HG02970 (cell line): ENCODE results near the gene TAF1D.
"Not testable (repeated sequence)": the region's sequence is repeated elsewhere in the genome, so short reads cannot be mapped to it uniquely, and the experiment has no call there.

ENCODE experiments used
- ATAC-seq: cut with Tn5 transposase; IDR thresholded peaks from one replicate; pipeline ENCODE4 v1.9.1; 2021; ENCODE audit warnings: mild to moderate bottlenecking, moderate library complexity, moderate number of reproducible peaks; ENCODE audit not compliant: unreplicated experiment, low FRiP score

The TAF1D gene, protein sequence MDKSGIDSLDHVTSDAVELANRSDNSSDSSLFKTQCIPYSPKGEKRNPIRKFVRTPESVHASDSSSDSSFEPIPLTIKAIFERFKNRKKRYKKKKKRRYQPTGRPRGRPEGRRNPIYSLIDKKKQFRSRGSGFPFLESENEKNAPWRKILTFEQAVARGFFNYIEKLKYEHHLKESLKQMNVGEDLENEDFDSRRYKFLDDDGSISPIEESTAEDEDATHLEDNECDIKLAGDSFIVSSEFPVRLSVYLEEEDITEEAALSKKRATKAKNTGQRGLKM

DNA sequence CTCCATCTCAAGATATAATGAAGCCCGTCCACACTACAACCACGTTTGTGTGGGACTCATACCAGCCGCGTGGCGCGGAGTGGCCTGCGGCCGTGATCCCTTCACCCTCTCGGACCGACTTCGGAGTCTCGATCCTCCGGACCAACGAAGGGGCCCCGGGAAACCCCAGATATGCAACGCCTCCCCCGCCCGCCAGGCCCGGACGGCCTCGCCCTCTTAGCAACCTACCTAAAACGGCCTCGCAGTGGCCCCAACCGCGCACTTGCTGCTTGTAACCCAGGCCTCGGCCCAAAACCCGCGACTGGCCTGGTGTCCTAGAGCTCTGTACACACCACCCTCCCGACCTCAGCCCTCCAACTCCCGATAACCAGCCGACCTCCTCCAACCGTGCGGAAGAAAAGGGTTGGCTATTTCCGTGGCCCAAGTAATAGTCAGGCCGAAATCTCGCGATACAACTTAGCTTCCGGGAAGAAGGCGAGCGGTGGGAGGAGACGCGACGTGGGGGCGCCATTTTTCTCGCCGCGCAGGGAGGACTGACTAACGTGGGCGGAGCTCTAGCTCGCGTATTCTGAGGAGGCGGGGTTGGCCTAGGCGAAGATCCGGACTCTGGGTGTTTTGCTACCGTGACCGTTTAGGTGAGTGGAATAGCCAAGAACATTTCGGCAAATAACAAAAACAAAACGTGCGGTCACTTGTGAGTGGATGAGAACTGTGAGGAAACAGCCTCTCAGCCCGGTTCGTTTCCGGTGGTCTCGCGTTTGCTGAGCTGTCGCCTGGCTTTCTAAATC, at the start of gene TAF1D, which contains the start of gene C11orf54:
Gene TAF1D (minus strand): TSS at position 402 of the 788 bp plus-strand sequence. CDS start 2,191 bp downstream, outside the sequence.
Gene C11orf54 (plus strand): TSS at position 579 of the 788 bp plus-strand sequence. CDS start 5,722 bp downstream, outside the sequence.
- ATAC-seq: peak; percentile 96

GRCh38 chr11:93784935-93785360, 43.7 kb upstream of the TAF1D start:
- peak; percentile 32 for ATAC-seq

- ATAC-seq: peak; percentile 93
These were observed 43.0 kb upstream of the TAF1D start, which contains the start of gene MED17 for GRCh38 chr11:93784145-93784934. TSS of gene MED17 (plus strand) at chr11:93784282. CDS start at chr11:93784514, 232 bp downstream.

- peak; percentile 24 for ATAC-seq
These were observed 42.5 kb upstream of the TAF1D start for GRCh38 chr11:93783765-93784144.

DNA sequence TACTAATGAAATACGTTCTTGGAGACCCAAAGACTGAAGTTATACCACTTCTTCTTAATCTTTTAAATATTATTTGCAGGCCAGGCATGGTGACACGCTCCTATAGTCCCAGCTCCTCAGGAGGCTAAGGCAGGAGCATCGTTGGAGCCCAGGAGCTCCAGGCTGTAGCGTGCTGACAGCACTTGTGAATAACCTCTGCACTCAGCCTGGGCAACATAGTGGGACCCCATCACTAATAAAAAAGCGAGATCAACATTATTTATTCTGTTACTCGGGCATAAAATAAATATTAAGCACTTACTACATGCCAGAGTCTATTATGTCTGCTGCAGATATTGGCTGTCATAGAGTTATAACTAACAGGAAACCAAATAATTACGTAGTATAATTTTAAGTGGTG, 42.1 kb upstream of the TAF1D start:
- ATAC-seq: no peak

DNA sequence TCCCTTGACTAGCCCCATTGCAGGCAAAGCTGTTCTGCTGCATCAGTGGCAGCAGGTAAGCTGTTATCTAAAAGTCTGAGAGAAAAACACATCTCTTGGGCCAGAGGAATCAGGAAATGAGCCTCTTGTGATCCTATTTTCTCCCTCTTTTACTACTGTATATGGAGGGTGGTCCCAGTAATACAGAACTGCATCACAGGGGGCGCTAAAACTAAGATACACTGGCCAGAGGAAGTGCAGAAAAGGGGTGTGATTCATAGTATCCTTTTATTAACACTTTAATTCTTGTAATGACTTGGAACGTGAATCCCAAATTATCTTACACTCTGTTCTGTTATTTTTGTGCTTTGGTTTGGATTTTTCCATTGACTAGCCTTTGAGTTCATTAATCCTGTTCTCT, 34.0 kb upstream of the TAF1D start:
- no peak for ATAC-seq

DNA sequence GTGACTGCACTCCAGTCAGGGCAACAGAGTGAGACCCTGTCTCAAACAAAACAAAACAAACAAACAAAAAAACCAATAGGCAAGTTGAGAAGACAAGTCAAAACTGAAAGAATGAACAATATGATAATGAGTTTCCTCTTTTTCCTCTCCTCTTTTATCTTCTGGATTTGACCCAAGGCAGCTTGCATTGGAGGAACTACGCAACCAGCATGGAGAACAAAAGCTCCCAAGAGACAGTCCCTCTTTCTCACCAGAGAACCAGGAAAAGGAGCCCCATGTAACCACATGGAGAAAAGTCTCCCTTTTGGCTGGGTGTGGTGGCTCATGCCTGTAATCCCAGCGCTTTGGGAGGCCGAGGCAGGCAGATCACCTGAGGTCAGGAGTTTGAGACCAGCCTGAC, 33.3 kb upstream of the TAF1D start:
- not testable (repeated sequence) for ATAC-seq

GRCh38 chr11:93773601-93774200, 32.4 kb upstream of the TAF1D start:
- ATAC-seq: no peak

DNA sequence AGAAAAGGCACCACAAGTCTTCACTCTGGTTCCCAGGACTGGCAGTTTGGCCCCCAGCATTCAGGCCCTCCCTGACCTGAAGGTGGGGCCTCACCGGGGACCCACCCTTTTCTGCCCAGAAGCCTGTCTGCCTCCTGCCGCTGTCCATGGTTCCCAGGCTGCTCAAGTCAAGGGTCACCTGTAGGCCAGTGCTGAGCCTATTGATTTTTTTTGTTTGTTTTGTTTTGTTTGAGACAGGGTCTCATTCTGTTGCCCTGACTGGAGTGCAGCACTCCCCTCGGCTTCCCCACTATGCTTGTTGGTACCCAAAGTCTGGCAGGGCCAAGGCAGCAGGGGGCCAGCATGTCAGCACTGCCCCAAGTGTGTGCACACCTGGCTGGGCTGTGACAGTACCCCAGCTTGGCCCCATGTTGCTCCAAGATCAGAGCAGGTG, 31.8 kb upstream of the TAF1D start:
- ATAC-seq: no peak

DNA sequence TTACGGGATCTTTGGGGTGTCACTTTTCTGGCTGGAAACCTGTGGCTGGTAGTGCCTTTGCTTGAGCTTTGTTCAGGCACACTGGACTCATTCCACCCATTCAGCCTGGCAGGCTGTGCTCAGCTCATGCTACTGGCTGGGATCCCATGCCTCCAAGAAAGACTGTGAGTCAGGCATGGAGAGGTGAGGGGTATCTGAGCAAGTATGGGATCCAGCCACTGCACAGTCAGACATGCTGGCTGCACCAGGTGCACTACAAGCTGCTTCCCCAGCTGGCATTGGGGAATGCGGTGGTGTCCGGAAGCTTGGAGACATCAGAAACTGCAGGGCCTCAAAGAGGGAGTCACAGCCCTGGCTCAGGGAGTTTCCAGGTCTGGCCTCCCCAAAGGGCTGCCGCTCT, 30.8 kb upstream of the TAF1D start:
- no peak for ATAC-seq

DNA sequence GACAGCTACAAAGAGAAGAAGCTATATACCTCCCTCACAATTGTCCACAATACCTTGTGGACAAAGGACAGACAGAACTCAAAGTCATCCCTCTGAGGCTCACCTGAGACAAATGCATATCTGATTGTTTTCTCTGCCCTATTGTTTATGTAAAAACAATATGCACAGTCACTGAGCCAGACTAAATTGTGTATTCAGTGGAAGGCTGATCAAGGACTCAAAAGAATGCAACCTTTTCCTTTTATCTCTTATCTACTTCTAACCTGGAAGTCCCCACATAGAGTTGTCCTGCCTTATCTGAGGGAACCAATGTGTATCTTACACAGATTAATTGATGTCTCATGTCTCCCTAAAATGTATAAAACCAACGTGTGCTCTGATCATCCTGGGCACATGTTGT, 28.9 kb upstream of the TAF1D start:
- no peak for ATAC-seq

- ATAC-seq: no peak
These were observed 25.7 kb upstream of the TAF1D start for GRCh38 chr11:93767018-93767417.

GRCh38 chr11:93766504-93766903, 25.2 kb upstream of the TAF1D start:
- ATAC-seq: no peak

DNA sequence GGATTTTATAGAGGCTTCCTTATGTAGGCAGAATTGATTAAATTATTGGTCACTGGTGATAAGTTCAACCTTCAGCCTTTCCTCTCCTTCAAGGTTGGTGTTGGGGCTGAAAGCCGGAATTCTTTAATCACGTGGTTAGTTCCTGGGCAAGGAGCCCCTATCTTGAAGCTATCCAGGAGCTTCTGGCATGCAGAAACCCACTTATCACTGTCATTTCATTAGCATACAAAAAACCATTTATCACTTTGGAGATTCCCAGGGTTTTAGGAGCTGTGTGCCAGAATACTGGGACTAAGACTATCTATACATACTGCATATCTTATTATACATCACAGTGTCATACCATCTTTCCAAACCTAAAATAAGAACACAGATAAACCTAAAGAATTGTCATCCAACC, 24.3 kb upstream of the TAF1D start:
- no peak for ATAC-seq

DNA sequence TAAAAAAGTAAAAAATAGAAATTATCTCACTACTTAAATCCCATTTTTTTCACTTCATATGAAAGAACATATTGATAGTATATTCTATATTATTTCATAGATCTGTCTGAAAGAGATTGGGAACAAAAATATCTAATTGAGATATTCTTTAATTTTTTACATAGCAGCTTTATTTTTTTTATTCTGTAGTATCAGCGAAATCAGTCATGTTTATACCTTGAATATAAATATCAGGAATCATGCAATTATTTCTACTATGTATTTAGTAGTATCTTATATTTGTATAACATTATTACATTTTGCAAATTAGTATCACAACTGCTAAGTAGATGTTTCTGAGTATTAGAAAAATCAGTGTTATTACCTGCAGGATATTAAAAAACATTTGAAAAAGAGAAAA, 20.6 kb upstream of the TAF1D start:
- ATAC-seq: no peak

DNA sequence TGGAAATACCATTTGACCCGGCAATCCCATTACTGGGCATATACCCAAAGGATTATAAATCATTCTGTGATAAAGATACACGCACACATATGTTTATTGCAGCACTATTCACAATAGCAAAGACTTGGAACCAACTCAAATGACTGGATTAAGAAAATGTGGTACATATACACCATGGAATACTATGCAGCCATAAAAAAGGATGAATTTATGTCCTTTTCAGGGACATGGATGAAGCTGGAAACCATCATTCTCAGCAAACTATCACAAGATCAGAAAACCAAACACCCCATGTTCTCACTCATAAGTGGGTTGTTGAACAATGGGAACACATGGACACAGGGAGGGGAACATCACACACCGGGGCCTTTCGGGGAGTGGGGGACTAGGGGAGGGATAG, 17.8 kb upstream of the TAF1D start:
- ATAC-seq: not testable (repeated sequence)

DNA sequence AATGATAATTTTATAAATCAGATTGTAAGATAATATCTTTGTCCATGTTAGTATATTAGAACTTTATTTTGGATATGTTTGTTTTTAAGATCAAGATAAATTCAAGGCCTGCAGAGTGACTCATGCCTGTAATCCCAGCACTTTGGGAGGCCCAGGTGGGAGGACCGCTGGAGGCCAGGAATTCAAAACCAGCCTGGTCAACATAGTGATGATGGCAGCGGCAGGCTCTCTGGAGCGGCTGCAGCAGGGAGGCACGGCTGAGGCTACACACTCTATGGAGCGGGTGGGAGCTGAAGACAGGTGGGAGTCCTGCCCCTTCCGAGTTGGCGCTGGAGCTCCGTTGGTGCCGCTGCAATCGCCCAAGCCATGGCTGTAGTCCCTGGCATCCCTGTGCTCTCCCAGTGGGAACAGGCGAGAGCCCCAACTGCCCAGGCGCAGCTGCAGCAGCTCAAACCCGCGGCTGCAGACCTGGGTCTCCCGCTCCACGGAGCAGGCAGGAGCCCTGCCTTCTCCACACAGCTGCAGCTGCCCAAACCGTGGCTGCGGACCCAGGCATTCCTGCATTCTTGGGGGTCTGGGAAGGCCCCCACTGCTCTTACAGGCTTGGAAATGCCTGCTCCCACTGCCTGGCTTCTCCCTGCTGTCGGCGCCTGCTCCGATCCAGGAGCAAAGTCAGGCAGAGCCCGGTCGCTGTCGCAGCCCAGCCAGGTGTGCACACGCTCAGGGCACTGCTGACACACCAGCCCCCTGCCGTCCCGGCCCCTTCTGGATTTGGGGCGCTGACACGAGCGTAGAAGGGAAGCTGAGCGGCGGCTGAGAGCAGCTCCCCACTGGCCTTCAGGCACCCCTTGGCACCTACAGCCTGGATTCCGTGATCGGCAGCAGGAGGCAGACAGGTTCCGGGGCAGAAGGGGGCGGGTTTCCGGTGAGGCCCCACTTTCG, 16.9 kb upstream of the TAF1D start:
- ATAC-seq: no peak

- ATAC-seq: no peak
These were observed 16.0 kb upstream of the TAF1D start for GRCh38 chr11:93757301-93757700.

DNA sequence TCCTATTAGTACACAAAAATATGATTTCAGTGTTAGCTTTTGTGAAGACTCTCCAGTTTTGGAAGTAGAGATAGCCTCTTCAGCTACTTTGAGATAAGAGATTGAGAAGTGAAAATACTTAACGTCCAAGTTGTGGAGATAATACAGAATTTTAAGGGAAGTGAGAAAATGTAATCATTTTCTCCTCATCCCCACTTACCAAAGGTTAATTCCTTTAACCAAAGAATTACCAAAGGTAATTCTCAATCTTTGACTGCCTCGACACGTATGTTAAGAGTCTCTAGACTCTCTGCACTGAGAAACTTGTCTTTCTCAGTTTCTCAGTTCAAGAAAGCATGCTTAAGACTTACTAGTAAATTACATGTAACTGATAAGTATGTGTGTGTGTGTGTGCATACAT, 15.5 kb upstream of the TAF1D start:
- no peak for ATAC-seq
